Liver (tissue), 9 donors: ENCODE results near the gene MTHFD1. TPM values are rescaled to one million over a fixed set of nuclear protein-coding genes. Genes with fewer than 3 reads are reported as not detected.

ENCODE experiments used
- DNase-seq: peaks from one replicate; pipeline ENCODE4 v3.0.0-alpha.2; 2017; ENCODE audit warnings: low spot score
- H3K27ac ChIP-seq, 2 donors: one replicate each; pipeline ENCODE4 v1.7.0; 2013; ENCODE audit warnings: inconsistent platforms in 2 of 2, low read length in 2 of 2, control low read depth in 1 of 2, low read depth in 1 of 2, mild to moderate bottlenecking in 1 of 2
- H3K27me3 ChIP-seq, 4 donors: one replicate each; pipeline versions ENCODE4 v1.6.1 to v1.7.0; 2013; ENCODE audit warnings: low read length in 3 of 4, inconsistent platforms in 1 of 4, mild to moderate bottlenecking in 1 of 4, moderate library complexity in 1 of 4; ENCODE audit not compliant: control insufficient read depth in 4 of 4, insufficient read depth in 4 of 4
- H3K36me3 ChIP-seq, 4 donors: one replicate each; pipeline versions ENCODE4 v1.6.1 to v1.7.0; 2013; ENCODE audit warnings: low read length in 3 of 4, mild to moderate bottlenecking in 3 of 4, low read depth in 1 of 4, moderate library complexity in 1 of 4; ENCODE audit not compliant: control insufficient read depth in 4 of 4, insufficient read depth in 3 of 4
- H3K4me1 ChIP-seq, 4 donors: one replicate each; pipeline versions ENCODE4 v1.6.1 to v1.7.0; 2013; ENCODE audit warnings: low read length in 3 of 4, mild to moderate bottlenecking in 3 of 4, moderate library complexity in 1 of 4; ENCODE audit not compliant: control insufficient read depth in 4 of 4, insufficient read depth in 4 of 4
- H3K4me3 ChIP-seq, 3 donors: one replicate each; pipeline versions ENCODE4 v1.6.1 to v1.7.0; 2013; ENCODE audit warnings: low read length in 3 of 3, control low read depth in 1 of 3, low read depth in 1 of 3, mild to moderate bottlenecking in 1 of 3
- H3K9ac ChIP-seq, 2 donors: one replicate each; pipeline ENCODE4 v1.7.0; 2013; ENCODE audit warnings: low read length in 2 of 2, mild to moderate bottlenecking in 2 of 2, moderate library complexity in 2 of 2, control low read depth in 1 of 2, low read depth in 1 of 2
- H3K9me3 ChIP-seq, 4 donors: one replicate each; pipeline versions ENCODE4 v1.6.1 to v1.7.0; 2013; ENCODE audit warnings: low read length in 3 of 4; ENCODE audit not compliant: control insufficient read depth in 4 of 4
- FOXA1 ChIP-seq: IDR thresholded peaks from 2 replicates; pipeline ENCODE4 v1.6.1; 2016; ENCODE audit warnings: antibody characterized with exemption
- FOXA2 ChIP-seq: IDR thresholded peaks from 2 replicates; pipeline ENCODE4 v1.6.1; 2016; ENCODE audit warnings: antibody characterized with exemption
- GABPA ChIP-seq, 2 donors: IDR thresholded peaks in 1 of 2; conservative IDR thresholded peaks in 1 of 2; 2 replicates each; pipeline ENCODE4 v1.6.1; 2016; ENCODE audit warnings: antibody characterized with exemption in 2 of 2, mild to moderate bottlenecking in 1 of 2, moderate library complexity in 1 of 2
- HNF4A ChIP-seq, 2 donors: conservative IDR thresholded peaks; 2 replicates each; pipeline ENCODE4 v1.6.1; 2016; ENCODE audit warnings: antibody characterized with exemption in 2 of 2, mild to moderate bottlenecking in 2 of 2
- HNF4G ChIP-seq: IDR thresholded peaks from 2 replicates; pipeline ENCODE4 v1.6.1; 2016; ENCODE audit warnings: antibody characterized with exemption
- JUND ChIP-seq, 2 donors: IDR thresholded peaks; 2 replicates each; pipeline ENCODE4 v1.6.1; 2016; ENCODE audit warnings: antibody characterized with exemption in 2 of 2
- RAD21 ChIP-seq, 2 donors: IDR thresholded peaks; 2 replicates each; pipeline ENCODE4 v1.6.1; 2016; ENCODE audit warnings: antibody characterized with exemption in 2 of 2, mild to moderate bottlenecking in 2 of 2
- RXRA ChIP-seq, 2 donors: IDR thresholded peaks; 2 replicates each; pipeline ENCODE4 v1.6.1; 2017 to 2018; ENCODE audit warnings: antibody characterized with exemption in 2 of 2, mild to moderate bottlenecking in 1 of 2
- SP1 ChIP-seq: IDR thresholded peaks from 2 replicates; pipeline ENCODE4 v1.6.1; 2018; ENCODE audit warnings: antibody characterized with exemption, mild to moderate bottlenecking
- TAF1 ChIP-seq: conservative IDR thresholded peaks from 2 replicates; pipeline ENCODE4 v1.6.1; 2016; ENCODE audit warnings: antibody characterized with exemption, mild to moderate bottlenecking
- YY1 ChIP-seq: IDR thresholded peaks from 2 replicates; pipeline ENCODE4 v1.6.1; 2016; ENCODE audit warnings: antibody characterized with exemption, mild to moderate bottlenecking
- WGBS: extraction: QIAGEN DNeasy Blood & Tissue Kit; methylation state at CpG from one replicate; pipeline ENCODE4 v1.1.7; 2013; 5-methylcytosine and 5-hydroxymethylcytosine counted together
- polyA plus RNA-seq, 2 donors: library from polyadenylated mRNA; stranded (reverse) in 1 of 2; unstranded in 1 of 2; fragments of 200-250 nt in 1 of 2; fragments of >200 nt in 1 of 2; fragmentation: Nextera tagmentation in 1 of 2; extraction: Ambion mirVana in 1 of 2; gene quantifications; one replicate each; pipeline versions ENCODE4 v1.2.1 to v1.2.3, GENCODE V29; 2013 to 2015
- total RNA-seq, 2 donors: library from RNA; depleted of rRNA; stranded (reverse); fragments of >200 nt; gene quantifications; one replicate each; pipeline ENCODE4 v1.2.3, GENCODE V29; 2014
- TF ChIP-seq, protein P1 (sequence below): IDR thresholded peaks from 2 replicates; pipeline ENCODE4 v1.6.1; 2016; ENCODE audit warnings: antibody characterized with exemption
- TF ChIP-seq, protein P2 (sequence below): IDR thresholded peaks from 2 replicates; pipeline ENCODE4 v1.6.1; 2016; ENCODE audit warnings: antibody characterized with exemption
- TF ChIP-seq, protein P3 (sequence below): IDR thresholded peaks from 2 replicates; pipeline ENCODE4 v1.6.1; 2016; ENCODE audit warnings: antibody characterized with exemption, mild to moderate bottlenecking
- TF ChIP-seq, protein P4 (sequence below): fragments of 150-350 bp; IDR thresholded peaks from 2 replicates; pipeline ENCODE4 v1.5.1; 2017; ENCODE audit warnings: improper control_type of control experiment, low read depth, low read length; ENCODE audit not compliant: missing input control
- donor health status: healthy.
- donor health status: healthy.
- donor health status: healthy.
- donor health status: healthy.
- donor health status: healthy.

The MTHFD1 gene
- total and polyA plus RNA-seq, 4 donors: 43.8 to 203 (median 122) TPM

DNA sequence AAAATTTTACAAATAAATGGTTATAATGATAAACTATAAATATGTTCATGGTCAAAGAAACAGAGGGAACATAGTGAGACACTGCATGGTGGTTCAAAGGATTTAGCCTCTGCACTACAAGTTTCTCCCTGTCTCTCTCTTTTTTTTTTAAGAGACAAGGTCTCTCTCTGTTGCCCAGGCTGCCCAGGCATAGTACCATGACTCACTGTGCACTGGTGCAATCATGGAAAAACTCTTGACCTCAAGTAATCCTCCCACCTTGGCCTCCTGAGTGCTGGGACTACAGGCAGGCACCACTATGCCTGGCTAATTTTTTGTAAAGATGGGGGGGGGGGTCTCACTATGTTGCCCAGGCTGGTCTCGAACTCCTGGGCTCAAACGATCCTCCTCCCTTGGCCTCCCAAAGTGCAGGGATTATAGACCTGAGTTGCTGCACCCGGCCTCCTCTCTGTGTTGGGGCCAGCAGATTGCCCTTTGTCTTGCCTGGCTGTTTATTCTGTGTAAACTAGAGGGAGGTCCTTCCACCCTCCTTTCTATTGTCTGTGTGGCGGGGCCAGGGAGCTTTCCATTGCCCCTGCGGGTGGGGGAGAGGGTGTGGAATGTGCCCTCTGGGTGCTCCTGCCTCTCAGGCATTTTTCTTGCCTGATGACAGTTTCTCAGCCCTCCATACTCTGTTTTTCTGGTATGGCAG lies 22.1 kb downstream of the MTHFD1 start:
- no peak overlapping the region for H3K9ac ChIP-seq
- DNase-seq: no peak
- H3K9me3 ChIP-seq: no peaks in the 10 kb centered on the region
- H3K27ac ChIP-seq: peak overlapping the region in 1 of 2 donors; percentile 33
- peaks cover 6 to 25% (median 16%) of the 10 kb centered on the region in 4 donors for H3K36me3 ChIP-seq
- peaks cover 5 to 41% (median 19%) of the 10 kb centered on the region in 4 donors for H3K4me1 ChIP-seq
- H3K4me3 ChIP-seq: no peak overlapping the region
- TF ChIP-seq HNF4G (no peak), TAF1 (no peak), JUND (IDR thresholded peaks at IDR 0.05) (peak in 1 of 2 donors; percentile 7), FOXA1 (no peak), RAD21 (IDR thresholded peaks at IDR 0.05) (no peak), GABPA (IDR thresholded peaks at IDR 0.05 in 1 of 2, conservative IDR thresholded peaks at IDR 0.05 in 1 of 2) (no peak), YY1 (no peak), FOXA2 (peak; percentile 48), HNF4A (conservative IDR thresholded peaks at IDR 0.05) (peak; percentile 41), RXRA (IDR thresholded peaks at IDR 0.05) (peak in 1 of 2 donors; percentile 18)
- TF ChIP-seq, protein P1, sequence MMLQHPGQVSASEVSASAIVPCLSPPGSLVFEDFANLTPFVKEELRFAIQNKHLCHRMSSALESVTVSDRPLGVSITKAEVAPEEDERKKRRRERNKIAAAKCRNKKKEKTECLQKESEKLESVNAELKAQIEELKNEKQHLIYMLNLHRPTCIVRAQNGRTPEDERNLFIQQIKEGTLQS: no peak
- TF ChIP-seq, protein P2, sequence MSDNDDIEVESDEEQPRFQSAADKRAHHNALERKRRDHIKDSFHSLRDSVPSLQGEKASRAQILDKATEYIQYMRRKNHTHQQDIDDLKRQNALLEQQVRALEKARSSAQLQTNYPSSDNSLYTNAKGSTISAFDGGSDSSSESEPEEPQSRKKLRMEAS: no peak
- TF ChIP-seq, protein P3, sequence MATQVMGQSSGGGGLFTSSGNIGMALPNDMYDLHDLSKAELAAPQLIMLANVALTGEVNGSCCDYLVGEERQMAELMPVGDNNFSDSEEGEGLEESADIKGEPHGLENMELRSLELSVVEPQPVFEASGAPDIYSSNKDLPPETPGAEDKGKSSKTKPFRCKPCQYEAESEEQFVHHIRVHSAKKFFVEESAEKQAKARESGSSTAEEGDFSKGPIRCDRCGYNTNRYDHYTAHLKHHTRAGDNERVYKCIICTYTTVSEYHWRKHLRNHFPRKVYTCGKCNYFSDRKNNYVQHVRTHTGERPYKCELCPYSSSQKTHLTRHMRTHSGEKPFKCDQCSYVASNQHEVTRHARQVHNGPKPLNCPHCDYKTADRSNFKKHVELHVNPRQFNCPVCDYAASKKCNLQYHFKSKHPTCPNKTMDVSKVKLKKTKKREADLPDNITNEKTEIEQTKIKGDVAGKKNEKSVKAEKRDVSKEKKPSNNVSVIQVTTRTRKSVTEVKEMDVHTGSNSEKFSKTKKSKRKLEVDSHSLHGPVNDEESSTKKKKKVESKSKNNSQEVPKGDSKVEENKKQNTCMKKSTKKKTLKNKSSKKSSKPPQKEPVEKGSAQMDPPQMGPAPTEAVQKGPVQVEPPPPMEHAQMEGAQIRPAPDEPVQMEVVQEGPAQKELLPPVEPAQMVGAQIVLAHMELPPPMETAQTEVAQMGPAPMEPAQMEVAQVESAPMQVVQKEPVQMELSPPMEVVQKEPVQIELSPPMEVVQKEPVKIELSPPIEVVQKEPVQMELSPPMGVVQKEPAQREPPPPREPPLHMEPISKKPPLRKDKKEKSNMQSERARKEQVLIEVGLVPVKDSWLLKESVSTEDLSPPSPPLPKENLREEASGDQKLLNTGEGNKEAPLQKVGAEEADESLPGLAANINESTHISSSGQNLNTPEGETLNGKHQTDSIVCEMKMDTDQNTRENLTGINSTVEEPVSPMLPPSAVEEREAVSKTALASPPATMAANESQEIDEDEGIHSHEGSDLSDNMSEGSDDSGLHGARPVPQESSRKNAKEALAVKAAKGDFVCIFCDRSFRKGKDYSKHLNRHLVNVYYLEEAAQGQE: no peak
- TF ChIP-seq, protein P4, sequence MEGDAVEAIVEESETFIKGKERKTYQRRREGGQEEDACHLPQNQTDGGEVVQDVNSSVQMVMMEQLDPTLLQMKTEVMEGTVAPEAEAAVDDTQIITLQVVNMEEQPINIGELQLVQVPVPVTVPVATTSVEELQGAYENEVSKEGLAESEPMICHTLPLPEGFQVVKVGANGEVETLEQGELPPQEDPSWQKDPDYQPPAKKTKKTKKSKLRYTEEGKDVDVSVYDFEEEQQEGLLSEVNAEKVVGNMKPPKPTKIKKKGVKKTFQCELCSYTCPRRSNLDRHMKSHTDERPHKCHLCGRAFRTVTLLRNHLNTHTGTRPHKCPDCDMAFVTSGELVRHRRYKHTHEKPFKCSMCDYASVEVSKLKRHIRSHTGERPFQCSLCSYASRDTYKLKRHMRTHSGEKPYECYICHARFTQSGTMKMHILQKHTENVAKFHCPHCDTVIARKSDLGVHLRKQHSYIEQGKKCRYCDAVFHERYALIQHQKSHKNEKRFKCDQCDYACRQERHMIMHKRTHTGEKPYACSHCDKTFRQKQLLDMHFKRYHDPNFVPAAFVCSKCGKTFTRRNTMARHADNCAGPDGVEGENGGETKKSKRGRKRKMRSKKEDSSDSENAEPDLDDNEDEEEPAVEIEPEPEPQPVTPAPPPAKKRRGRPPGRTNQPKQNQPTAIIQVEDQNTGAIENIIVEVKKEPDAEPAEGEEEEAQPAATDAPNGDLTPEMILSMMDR: no peak
- WGBS: 39% methylated on average over 5 of the region's 5 CpGs
- no peaks in the 10 kb centered on the region for H3K27me3 ChIP-seq

DNA sequence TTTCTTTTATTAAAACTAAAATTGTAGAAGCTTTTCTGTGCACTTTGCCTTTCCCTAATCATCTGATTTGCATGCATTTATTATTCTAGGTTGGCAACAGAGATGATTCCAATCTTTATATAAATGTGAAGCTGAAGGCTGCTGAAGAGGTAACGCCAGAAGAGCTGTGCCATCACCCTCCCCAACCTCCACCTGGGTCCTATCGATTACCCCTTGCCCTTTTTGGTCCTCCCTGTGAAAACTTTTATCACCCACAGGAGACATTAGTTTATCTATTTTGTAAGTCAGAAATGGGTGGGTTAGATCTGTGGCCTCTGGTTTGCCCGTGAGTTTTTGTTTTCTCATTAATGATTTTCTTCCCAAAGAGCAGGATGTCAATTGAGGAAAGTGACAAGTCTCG lies 22.8 kb downstream of the MTHFD1 start:
- H3K27me3 ChIP-seq: no peaks in the 10 kb centered on the region
- H3K4me3 ChIP-seq: no peak overlapping the region
- H3K9ac ChIP-seq: no peak overlapping the region
- TF ChIP-seq, protein P4: no peak
- TF ChIP-seq HNF4A (conservative IDR thresholded peaks at IDR 0.05): peak in 1 of 2 donors; percentile 41
- no peak for TF ChIP-seq JUND (IDR thresholded peaks at IDR 0.05)
- peak in 1 of 2 donors; percentile 37 for TF ChIP-seq RXRA (IDR thresholded peaks at IDR 0.05)
- no peak for TF ChIP-seq FOXA1
- no peak for TF ChIP-seq HNF4G
- TF ChIP-seq SP1: no peak
- 48% methylated on average over 4 of the region's 4 CpGs for WGBS
- peaks cover 5 to 36% (median 14%) of the 10 kb centered on the region in 4 donors for H3K4me1 ChIP-seq
- H3K36me3 ChIP-seq: peaks cover 7 to 33% (median 23%) of the 10 kb centered on the region in 4 donors
- no peaks in the 10 kb centered on the region for H3K9me3 ChIP-seq
- no peak overlapping the region for H3K27ac ChIP-seq
- no peak for DNase-seq
